Tibial artery (tissue), 4 donors: Measurements from ENCODE around the gene IGF2BP3.

Source experiments
- DNase-seq, 2 donors: peaks; one replicate each; pipeline ENCODE4 v3.0.0-alpha.2; 2019
- H3K27ac ChIP-seq, 2 donors: fragments of 200-600 bp; sonication (generic) in 1 of 2; 1 replicate in 1 of 2; 2 replicates in 1 of 2; pipeline ENCODE4 v1.5.1; 2018 to 2019; ENCODE audit warnings: mild to moderate bottlenecking in 1 of 2
- H3K27me3 ChIP-seq, 2 donors: fragments of 200-600 bp; sonication (generic) in 1 of 2; one replicate each; pipeline versions ENCODE4 v1.5.1 to v1.6.0; 2016 to 2019
- H3K36me3 ChIP-seq, 3 donors: fragments of 200-600 bp; sonication (generic) in 2 of 3; one replicate each; pipeline ENCODE4 v1.5.1; 2016 to 2019; ENCODE audit warnings: mild to moderate bottlenecking in 2 of 3
- H3K4me1 ChIP-seq, 4 donors: fragments of 200-600 bp; sonication (generic) in 2 of 4; 1 replicate in 3 of 4; 2 replicates in 1 of 4; pipeline ENCODE4 v1.5.1; 2016 to 2019
- H3K4me3 ChIP-seq, 2 donors: fragments of 200-600 bp; sonication (generic) in 1 of 2; 1 replicate in 1 of 2; 2 replicates in 1 of 2; pipeline ENCODE4 v1.5.1; 2018 to 2019; ENCODE audit warnings: mild to moderate bottlenecking in 2 of 2
- H3K9me3 ChIP-seq, 3 donors: fragments of 200-600 bp; sonication (generic) in 1 of 3; one replicate each; pipeline ENCODE4 v1.5.1; 2016 to 2019
- intact Hi-C: fragments of 100-400 bp; cut with DNase I; formaldehyde crosslinking; loops from one replicate; pipeline ENCODE4 v1.15.0; 2023; ENCODE audit warnings: low total_unique reads
- TF ChIP-seq, protein P1 (sequence below), 2 experiments: fragments of 200-600 bp in 1 of 2; fragments of 450-650 bp in 1 of 2; IDR thresholded peaks; one replicate each; pipeline ENCODE4 v1.5.1; 2017 to 2019; ENCODE audit warnings: antibody characterized with exemption in 2 of 2, mild to moderate bottlenecking in 1 of 2, moderate library complexity in 1 of 2

The IGF2BP3 gene

DNA sequence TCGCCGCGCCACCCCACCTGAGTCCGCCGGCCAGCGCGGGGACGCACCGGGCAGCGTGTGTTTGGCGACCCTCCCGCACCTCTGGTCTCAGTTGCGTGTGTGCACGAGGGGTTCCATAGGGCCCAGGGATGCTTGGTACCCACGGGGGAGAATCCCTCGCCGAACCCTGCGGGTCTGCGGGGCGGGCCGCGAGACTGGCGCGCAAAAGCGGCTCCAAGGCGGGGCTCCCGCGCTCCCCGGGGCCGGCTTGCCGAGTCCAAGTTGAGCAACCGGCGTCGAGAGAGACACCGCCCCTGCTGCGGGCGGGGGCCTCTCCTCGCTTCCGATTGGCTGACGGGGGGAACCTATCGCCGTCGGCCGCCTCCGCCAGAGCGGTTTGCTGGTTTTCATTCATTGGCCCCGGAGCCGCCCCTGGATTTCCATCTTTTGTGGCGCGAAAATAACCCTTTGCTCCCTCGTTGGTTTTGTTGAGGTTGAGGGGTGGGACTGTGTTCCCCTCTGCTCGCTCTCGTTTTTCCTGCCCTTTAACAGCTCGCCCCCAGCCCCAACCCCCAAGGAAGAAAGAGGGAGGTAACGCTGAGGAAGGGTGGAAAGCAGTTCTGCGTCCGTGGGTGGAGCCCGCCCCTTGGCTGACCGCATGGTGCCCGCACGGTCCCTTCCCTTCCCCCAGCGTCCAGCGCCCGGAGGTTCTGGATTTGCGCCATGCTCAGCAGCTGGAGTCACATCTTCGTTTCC is 4.0 kb upstream of the IGF2BP3 start:
- Histone ChIP-seq H3K9me3 (no peaks in the 10 kb centered on the region), H3K4me3 (peak overlapping the region; percentile 5 to 28), H3K27ac (no peak overlapping the region), H3K4me1 (peaks cover 0 to 33% (median 30%) of the 10 kb centered on the region in 4 donors), H3K36me3 (no peaks in the 10 kb centered on the region), H3K27me3 (peaks cover 18 to 99% of the 10 kb centered on the region in 2 donors)
- DNase-seq: peak; percentile 47 to 68
- intact Hi-C loops: no loop called here
- TF ChIP-seq, protein P1, sequence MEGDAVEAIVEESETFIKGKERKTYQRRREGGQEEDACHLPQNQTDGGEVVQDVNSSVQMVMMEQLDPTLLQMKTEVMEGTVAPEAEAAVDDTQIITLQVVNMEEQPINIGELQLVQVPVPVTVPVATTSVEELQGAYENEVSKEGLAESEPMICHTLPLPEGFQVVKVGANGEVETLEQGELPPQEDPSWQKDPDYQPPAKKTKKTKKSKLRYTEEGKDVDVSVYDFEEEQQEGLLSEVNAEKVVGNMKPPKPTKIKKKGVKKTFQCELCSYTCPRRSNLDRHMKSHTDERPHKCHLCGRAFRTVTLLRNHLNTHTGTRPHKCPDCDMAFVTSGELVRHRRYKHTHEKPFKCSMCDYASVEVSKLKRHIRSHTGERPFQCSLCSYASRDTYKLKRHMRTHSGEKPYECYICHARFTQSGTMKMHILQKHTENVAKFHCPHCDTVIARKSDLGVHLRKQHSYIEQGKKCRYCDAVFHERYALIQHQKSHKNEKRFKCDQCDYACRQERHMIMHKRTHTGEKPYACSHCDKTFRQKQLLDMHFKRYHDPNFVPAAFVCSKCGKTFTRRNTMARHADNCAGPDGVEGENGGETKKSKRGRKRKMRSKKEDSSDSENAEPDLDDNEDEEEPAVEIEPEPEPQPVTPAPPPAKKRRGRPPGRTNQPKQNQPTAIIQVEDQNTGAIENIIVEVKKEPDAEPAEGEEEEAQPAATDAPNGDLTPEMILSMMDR (IDR thresholded peaks at IDR 0.05): no peak

- peak overlapping the region; percentile 5 to 28 for H3K4me3 ChIP-seq
- H3K27ac ChIP-seq: no peak overlapping the region
- H3K27me3 ChIP-seq: peaks cover 18 to 100% of the 10 kb centered on the region in 2 donors
- peaks cover 0 to 38% (median 35%) of the 10 kb centered on the region in 4 donors for H3K4me1 ChIP-seq
- no peak for DNase-seq
- no peaks in the 10 kb centered on the region for H3K36me3 ChIP-seq
- no peaks in the 10 kb centered on the region for H3K9me3 ChIP-seq
- TF ChIP-seq, protein P1 (IDR thresholded peaks at IDR 0.05): no peak
- intact Hi-C loops: no loop called here
Measured at GRCh38 chr7:23473844-23474093, 3.5 kb upstream of the IGF2BP3 start.

GRCh38 chr7:23472956-23473843 is 2.9 kb upstream of the IGF2BP3 start:
- intact Hi-C loops: no loop called here
- Histone ChIP-seq H3K27me3 (peaks cover 24 to 100% of the 10 kb centered on the region in 2 donors), H3K4me1 (peaks cover 0 to 43% (median 41%) of the 10 kb centered on the region in 4 donors), H3K36me3 (no peaks in the 10 kb centered on the region), H3K27ac (no peak overlapping the region), H3K9me3 (no peaks in the 10 kb centered on the region), H3K4me3 (no peak overlapping the region)
- TF ChIP-seq, protein P1 (IDR thresholded peaks at IDR 0.05): no peak
- no peak for DNase-seq

GRCh38 chr7:23472556-23472955 is 2.3 kb upstream of the IGF2BP3 start:
- Histone ChIP-seq H3K27ac (no peak overlapping the region), H3K4me1 (peaks cover 0 to 50% (median 45%) of the 10 kb centered on the region in 4 donors), H3K9me3 (no peaks in the 10 kb centered on the region), H3K27me3 (peaks cover 24 to 100% of the 10 kb centered on the region in 2 donors), H3K36me3 (no peaks in the 10 kb centered on the region), H3K4me3 (no peak overlapping the region)
- DNase-seq: no peak
- TF ChIP-seq, protein P1 (IDR thresholded peaks at IDR 0.05): no peak
- intact Hi-C loops: no loop called here

DNA sequence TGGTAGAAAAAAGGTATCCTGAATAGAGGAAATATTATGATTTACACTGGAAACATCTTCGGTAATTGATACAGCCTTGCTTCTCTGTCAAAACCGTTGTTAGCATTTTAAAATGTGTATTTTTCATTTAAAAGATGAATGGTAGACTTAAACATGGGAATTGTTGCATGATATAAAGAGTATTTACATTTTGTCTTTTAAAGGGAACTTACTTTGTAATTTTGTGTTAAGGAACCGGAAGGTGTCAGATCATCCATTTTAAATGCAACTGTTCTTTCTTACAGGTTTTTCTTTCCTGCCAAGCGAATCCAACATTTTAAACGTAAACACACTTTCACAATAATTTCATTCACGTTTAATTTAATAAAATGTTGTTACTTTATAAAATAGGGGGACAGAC is 1.8 kb upstream of the IGF2BP3 start:
- TF ChIP-seq, protein P1 (IDR thresholded peaks at IDR 0.05): no peak

More for the DNA sequence above, 1.8 kb upstream of the IGF2BP3 start:
- intact Hi-C loops: no loop called here
- Histone ChIP-seq H3K9me3 (no peaks in the 10 kb centered on the region), H3K36me3 (no peaks in the 10 kb centered on the region), H3K27me3 (peaks cover 24 to 100% of the 10 kb centered on the region in 2 donors), H3K27ac (no peak overlapping the region), H3K4me3 (no peak overlapping the region), H3K4me1 (peaks cover 0 to 53% (median 45%) of the 10 kb centered on the region in 4 donors)
- no peak for DNase-seq
